HEK293 (cell line): ENCODE data around the gene MORN1.

Source experiments
- BCL11A ChIP-seq: fragments of 450-650 bp; formaldehyde crosslinking; IDR thresholded peaks from 2 replicates; pipeline ENCODE4 v1.5.1; 2016; ENCODE audit warnings: low read depth, missing biosample characterization, missing genetic modification characterization
- MZF1 ChIP-seq: fragments of 450-650 bp; formaldehyde crosslinking; IDR thresholded peaks from 2 replicates; pipeline ENCODE4 v1.5.1; 2017; ENCODE audit warnings: missing biosample characterization, missing genetic modification characterization, borderline replicate concordance
- REPIN1 ChIP-seq: fragments of 450-650 bp; formaldehyde crosslinking; IDR thresholded peaks from 2 replicates; pipeline ENCODE4 v1.5.1; 2017; ENCODE audit warnings: missing biosample characterization, missing genetic modification characterization, low read depth
- SALL2 ChIP-seq: fragments of 450-650 bp; formaldehyde crosslinking; IDR thresholded peaks from 2 replicates; pipeline ENCODE4 v1.5.0; 2017; ENCODE audit warnings: missing biosample characterization, mild to moderate bottlenecking, missing genetic modification characterization, borderline replicate concordance
- ZBTB21 ChIP-seq: fragments of 450-650 bp; formaldehyde crosslinking; IDR thresholded peaks from 2 replicates; pipeline ENCODE4 v1.5.1; 2017; ENCODE audit warnings: missing biosample characterization, missing genetic modification characterization
- ZNF24 ChIP-seq: fragments of 450-650 bp; formaldehyde crosslinking; IDR thresholded peaks from 2 replicates; pipeline ENCODE4 v1.5.1; 2016; ENCODE audit warnings: missing biosample characterization, missing genetic modification characterization
- ZNF394 ChIP-seq: fragments of 450-650 bp; formaldehyde crosslinking; IDR thresholded peaks from 2 replicates; pipeline ENCODE4 v1.5.1; 2016; ENCODE audit warnings: missing biosample characterization, missing genetic modification characterization, mild to moderate bottlenecking, moderate library complexity, borderline replicate concordance
- ZNF48 ChIP-seq: fragments of 450-650 bp; formaldehyde crosslinking; IDR thresholded peaks from 2 replicates; pipeline ENCODE4 v1.5.1; 2016; ENCODE audit warnings: missing biosample characterization, missing genetic modification characterization
- ZNF510 ChIP-seq: fragments of 450-650 bp; formaldehyde crosslinking; IDR thresholded peaks from 2 replicates; pipeline ENCODE4 v1.5.1; 2018; ENCODE audit warnings: mild to moderate bottlenecking, missing genetic modification characterization, missing biosample characterization; ENCODE audit not compliant: insufficient replicate concordance
- ZNF558 ChIP-seq: fragments of 450-650 bp; formaldehyde crosslinking; IDR thresholded peaks from 2 replicates; pipeline ENCODE4 v1.5.1; 2016; ENCODE audit warnings: missing biosample characterization, missing genetic modification characterization
- ZNF580 ChIP-seq: fragments of 450-650 bp; formaldehyde crosslinking; IDR thresholded peaks from 2 replicates; pipeline ENCODE4 v1.5.1; 2016; ENCODE audit warnings: missing biosample characterization, missing genetic modification characterization
- TF ChIP-seq, protein P1 (sequence below): fragments of 450-650 bp; formaldehyde crosslinking; IDR thresholded peaks from 2 replicates; pipeline ENCODE4 v1.5.1; 2016; ENCODE audit warnings: missing biosample characterization, missing genetic modification characterization
- TF ChIP-seq, protein P2 (sequence below): fragments of 450-650 bp; formaldehyde crosslinking; conservative IDR thresholded peaks from 2 replicates; pipeline ENCODE4 v1.5.1; 2016; ENCODE audit warnings: low read depth, missing biosample characterization, missing genetic modification characterization

DNA sequence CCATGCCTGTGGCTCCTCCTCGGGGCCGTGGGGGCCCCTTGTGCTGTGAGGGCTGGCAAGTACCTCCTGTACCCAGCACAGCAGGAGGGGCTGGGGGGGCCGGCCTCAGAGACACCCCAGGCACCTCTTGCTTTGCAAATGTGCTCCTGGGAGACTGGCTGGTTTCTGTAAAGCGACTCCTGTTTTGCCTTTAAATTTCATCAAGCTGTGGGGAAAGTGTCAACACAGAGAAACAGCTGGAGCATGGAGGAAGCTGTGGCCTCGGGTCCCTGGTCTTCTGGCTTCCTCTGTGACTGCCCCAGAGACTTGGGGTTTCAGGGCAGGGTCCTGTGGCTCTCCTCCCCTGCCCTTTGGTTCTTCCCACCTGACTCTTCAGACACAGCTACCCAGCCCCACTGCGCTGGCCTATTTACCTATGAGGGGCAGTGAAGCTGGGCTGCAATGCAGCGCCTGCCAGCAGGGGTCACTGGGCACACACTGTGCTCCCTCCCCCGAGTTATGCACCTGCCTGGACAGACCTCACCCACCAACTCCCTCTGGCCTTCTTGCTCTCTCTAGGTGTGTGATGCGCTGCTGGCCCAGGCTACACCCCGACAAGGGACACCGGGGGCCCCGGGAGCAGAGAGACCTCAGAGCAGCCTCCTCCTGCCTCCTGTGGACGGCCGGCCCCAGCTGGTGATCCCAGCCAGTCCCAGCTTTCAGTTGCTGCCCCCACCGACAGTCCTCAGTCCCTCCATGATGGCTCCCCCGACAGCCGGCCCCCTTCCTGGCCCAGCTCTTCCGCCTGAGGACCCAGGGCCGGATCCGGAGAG lies 38.6 kb upstream of the MORN1 start:
- no peak for TF ChIP-seq ZNF580 (tag by site-specific recombination)
- no peak for TF ChIP-seq ZNF24 (tag by site-specific recombination)
- TF ChIP-seq, protein P1, sequence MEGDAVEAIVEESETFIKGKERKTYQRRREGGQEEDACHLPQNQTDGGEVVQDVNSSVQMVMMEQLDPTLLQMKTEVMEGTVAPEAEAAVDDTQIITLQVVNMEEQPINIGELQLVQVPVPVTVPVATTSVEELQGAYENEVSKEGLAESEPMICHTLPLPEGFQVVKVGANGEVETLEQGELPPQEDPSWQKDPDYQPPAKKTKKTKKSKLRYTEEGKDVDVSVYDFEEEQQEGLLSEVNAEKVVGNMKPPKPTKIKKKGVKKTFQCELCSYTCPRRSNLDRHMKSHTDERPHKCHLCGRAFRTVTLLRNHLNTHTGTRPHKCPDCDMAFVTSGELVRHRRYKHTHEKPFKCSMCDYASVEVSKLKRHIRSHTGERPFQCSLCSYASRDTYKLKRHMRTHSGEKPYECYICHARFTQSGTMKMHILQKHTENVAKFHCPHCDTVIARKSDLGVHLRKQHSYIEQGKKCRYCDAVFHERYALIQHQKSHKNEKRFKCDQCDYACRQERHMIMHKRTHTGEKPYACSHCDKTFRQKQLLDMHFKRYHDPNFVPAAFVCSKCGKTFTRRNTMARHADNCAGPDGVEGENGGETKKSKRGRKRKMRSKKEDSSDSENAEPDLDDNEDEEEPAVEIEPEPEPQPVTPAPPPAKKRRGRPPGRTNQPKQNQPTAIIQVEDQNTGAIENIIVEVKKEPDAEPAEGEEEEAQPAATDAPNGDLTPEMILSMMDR (tag by site-specific recombination), result peak; percentile 28; the same call in 1 of the 2 replicates
- no peak for TF ChIP-seq BCL11A (tag by site-specific recombination)
- no peak for TF ChIP-seq SALL2
- no peak for TF ChIP-seq ZNF558 (tag by site-specific recombination)
- no peak for TF ChIP-seq REPIN1 (tag by site-specific recombination)
- TF ChIP-seq ZBTB21 (tag by site-specific recombination), result no peak
- no peak for TF ChIP-seq ZNF48
- TF ChIP-seq MZF1 (tag by site-specific recombination), result no peak
- TF ChIP-seq ZNF510 (tag by site-specific recombination), result no peak
- no peak for TF ChIP-seq ZNF394
- TF ChIP-seq, protein P2, sequence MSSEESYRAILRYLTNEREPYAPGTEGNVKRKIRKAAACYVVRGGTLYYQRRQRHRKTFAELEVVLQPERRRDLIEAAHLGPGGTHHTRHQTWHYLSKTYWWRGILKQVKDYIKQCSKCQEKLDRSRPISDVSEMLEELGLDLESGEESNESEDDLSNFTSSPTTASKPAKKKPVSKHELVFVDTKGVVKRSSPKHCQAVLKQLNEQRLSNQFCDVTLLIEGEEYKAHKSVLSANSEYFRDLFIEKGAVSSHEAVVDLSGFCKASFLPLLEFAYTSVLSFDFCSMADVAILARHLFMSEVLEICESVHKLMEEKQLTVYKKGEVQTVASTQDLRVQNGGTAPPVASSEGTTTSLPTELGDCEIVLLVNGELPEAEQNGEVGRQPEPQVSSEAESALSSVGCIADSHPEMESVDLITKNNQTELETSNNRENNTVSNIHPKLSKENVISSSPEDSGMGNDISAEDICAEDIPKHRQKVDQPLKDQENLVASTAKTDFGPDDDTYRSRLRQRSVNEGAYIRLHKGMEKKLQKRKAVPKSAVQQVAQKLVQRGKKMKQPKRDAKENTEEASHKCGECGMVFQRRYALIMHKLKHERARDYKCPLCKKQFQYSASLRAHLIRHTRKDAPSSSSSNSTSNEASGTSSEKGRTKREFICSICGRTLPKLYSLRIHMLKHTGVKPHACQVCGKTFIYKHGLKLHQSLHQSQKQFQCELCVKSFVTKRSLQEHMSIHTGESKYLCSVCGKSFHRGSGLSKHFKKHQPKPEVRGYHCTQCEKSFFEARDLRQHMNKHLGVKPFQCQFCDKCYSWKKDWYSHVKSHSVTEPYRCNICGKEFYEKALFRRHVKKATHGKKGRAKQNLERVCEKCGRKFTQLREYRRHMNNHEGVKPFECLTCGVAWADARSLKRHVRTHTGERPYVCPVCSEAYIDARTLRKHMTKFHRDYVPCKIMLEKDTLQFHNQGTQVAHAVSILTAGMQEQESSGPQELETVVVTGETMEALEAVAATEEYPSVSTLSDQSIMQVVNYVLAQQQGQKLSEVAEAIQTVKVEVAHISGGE (tag by site-specific recombination), result no peak
